K562 (cell line): ENCODE measurements around the gene FIZ1. TPM values are rescaled to one million over a fixed set of nuclear protein-coding genes. Genes with fewer than 3 reads are reported as not detected.

ENCODE experiments used
- ATAC-seq: fragments of 200-7000 bp; cut with Tn5 transposase; 3 replicates; pipeline ENCODE4 v1.9.1; 2020; ENCODE audit warnings: moderate library complexity
- BruUV-seq: library from RNA; stranded (reverse); fragments of 400-500 nt; replicated peaks from 2 replicates; lab custom pipeline; 2021; lab: Mats Ljungman, UMichigan
- CTCF ChIA-PET: fragments of 300-600 bp; formaldehyde crosslinking; extraction: SDS; loops from one replicate; lab custom pipeline; 2021; ENCODE audit warnings: low intra/inter-chr PET ratio; lab: Yijun Ruan, JAX
- POLR2A ChIA-PET: fragments of 300-600, 350-650 bp; sonication (Branson Sonifier 250); formaldehyde crosslinking; extraction: SDS; loops from one replicate; lab custom pipeline; 2021; ENCODE audit warnings: antibody characterized with exemption, inconsistent platforms; lab: Yijun Ruan, JAX
- DNase-seq, 4 experiments: peaks; one replicate each; pipeline versions ENCODE4 v3.0.0 to v3.0.0-alpha.2; 2011 to 2018; ENCODE audit warnings: low spot score in 3 of 4, mixed read lengths in 3 of 4; ENCODE audit errors: extremely low read depth in 1 of 4
- FAIRE-seq: peaks from 2 replicates; lab custom pipeline; 2011; peaks lifted over from hg19 to GRCh38; lab: Jason Lieb, UNC
- H2AFZ ChIP-seq: 2 replicates; pipeline ENCODE4 v1.6.0; 2011; ENCODE audit warnings: low read depth, low read length, control low read depth, inconsistent platforms
- H3K27ac ChIP-seq: fragments of 200-600 bp; 3 replicates; pipeline ENCODE4 v1.8.0; 2011; ENCODE audit warnings: low read depth, mild to moderate bottlenecking, control low read depth, inconsistent platforms, low read length, moderate library complexity, mixed read lengths; ENCODE audit errors: extremely low read depth
- H3K27me3 ChIP-seq, 2 experiments: fragments of 300-600 bp in 1 of 2; 2 replicates in 1 of 2; 3 replicates in 1 of 2; pipeline versions ENCODE4 v1.6.0 to v1.8.0; 2011; ENCODE audit warnings: inconsistent platforms in 2 of 2, low read length in 2 of 2, mild to moderate bottlenecking in 1 of 2, mixed read lengths in 1 of 2, moderate library complexity in 1 of 2; ENCODE audit not compliant: control insufficient read depth in 2 of 2, insufficient read depth in 2 of 2
- H3K36me3 ChIP-seq: fragments of 300-600 bp; 3 replicates; pipeline ENCODE4 v1.8.0; 2011; ENCODE audit warnings: mild to moderate bottlenecking, low read length, inconsistent platforms; ENCODE audit not compliant: control insufficient read depth, insufficient read depth
- H3K4me1 ChIP-seq, 2 experiments: fragments of 200-600 bp in 1 of 2; replicated peaks in 1 of 2; 2 replicates in 1 of 2; 3 replicates in 1 of 2; pipeline versions ENCODE4 v1.5.1 to v1.8.0; 2011; ENCODE audit warnings: inconsistent platforms in 2 of 2, low read length in 2 of 2, mild to moderate bottlenecking in 1 of 2, mixed read lengths in 1 of 2, moderate library complexity in 1 of 2; ENCODE audit not compliant: control insufficient read depth in 2 of 2, insufficient read depth in 2 of 2
- H3K4me2 ChIP-seq: 2 replicates; pipeline ENCODE4 v1.6.1; 2011; ENCODE audit warnings: low read length, control low read depth, inconsistent platforms, mixed read lengths; ENCODE audit not compliant: insufficient read depth
- H3K4me3 ChIP-seq: fragments of 200-600 bp; sonication (generic), shearing (Covaris generic); 2 replicates; pipeline ENCODE4 v1.5.1; 2016; ENCODE audit warnings: control low read depth, inconsistent platforms
- H3K79me2 ChIP-seq: fragments of 200-600 bp; 3 replicates; pipeline ENCODE4 v1.8.0; 2011; ENCODE audit warnings: low read length, inconsistent platforms; ENCODE audit not compliant: control insufficient read depth, insufficient read depth
- H3K9ac ChIP-seq, 2 experiments: 2 replicates each; pipeline versions ENCODE4 v1.6.0 to v1.6.1; 2011; ENCODE audit warnings: low read depth in 2 of 2, low read length in 2 of 2, control low read depth in 1 of 2, inconsistent platforms in 1 of 2, mild to moderate bottlenecking in 1 of 2, mixed read lengths in 1 of 2; ENCODE audit not compliant: insufficient read depth in 1 of 2
- H3K9me1 ChIP-seq: one replicate; pipeline ENCODE4 v1.6.0; 2011; ENCODE audit warnings: inconsistent platforms, mild to moderate bottlenecking, low read length, moderate library complexity; ENCODE audit not compliant: control insufficient read depth, insufficient read depth
- H3K9me3 ChIP-seq: replicated peaks from 2 replicates; pipeline ENCODE4 v1.5.1; 2011; ENCODE audit warnings: low read depth, low read length, inconsistent platforms; ENCODE audit not compliant: control insufficient read depth, insufficient read depth
- H4K20me1 ChIP-seq: replicated peaks from 2 replicates; pipeline ENCODE4 v1.6.1; 2011; ENCODE audit warnings: low read length, inconsistent platforms, mixed read lengths; ENCODE audit not compliant: control insufficient read depth, insufficient read depth
- CTBP1 ChIP-seq: fragments of 450-650 bp; IDR thresholded peaks from 2 replicates; pipeline ENCODE4 v1.6.1; 2016; ENCODE audit warnings: borderline replicate concordance
- FOSL1 ChIP-seq: fragments of 200-800 bp; sonication (Bioruptor generic); conservative IDR thresholded peaks from 2 replicates; pipeline ENCODE4 v1.6.1; 2016; ENCODE audit warnings: missing genetic modification characterization, missing compliant biosample characterization
- GABPB1 ChIP-seq: sonication (generic); formaldehyde crosslinking; IDR thresholded peaks from 2 replicates; pipeline ENCODE4 v1.8.0; 2022; ENCODE audit warnings: mild to moderate bottlenecking, missing genetic modification reagents
- KDM4B ChIP-seq, 2 experiments: fragments of 450-650 bp in 1 of 2; sonication (generic) in 1 of 2; IDR thresholded peaks; 2 replicates each; pipeline ENCODE4 v1.6.1; 2016 to 2017; ENCODE audit warnings: borderline replicate concordance in 2 of 2, antibody characterized with exemption in 1 of 2, low read depth in 1 of 2, mild to moderate bottlenecking in 1 of 2
- MAFK ChIP-seq: IDR thresholded peaks from 2 replicates; pipeline ENCODE4 v1.6.1; 2011; ENCODE audit warnings: low read length, improper control_type of control experiment
- MEF2D ChIP-seq: conservative IDR thresholded peaks from 2 replicates; pipeline ENCODE4 v1.6.1; 2016; ENCODE audit warnings: low read depth, missing genetic modification characterization, missing compliant biosample characterization
- MYC ChIP-seq, 2 experiments: fragments of 250-450 bp in 1 of 2; sonication (Bioruptor Pico) in 1 of 2; IDR thresholded peaks; 2 replicates each; pipeline versions ENCODE4 v1.5.1 to v1.6.1; 2012 to 2021; ENCODE audit warnings: low read depth in 2 of 2, borderline replicate concordance in 1 of 2, improper control_type of control experiment in 1 of 2, low read length in 1 of 2, mild to moderate bottlenecking in 1 of 2, moderate library complexity in 1 of 2
- NFE2 ChIP-seq: IDR thresholded peaks from 2 replicates; pipeline ENCODE4 v1.6.1; 2014; ENCODE audit warnings: antibody characterized with exemption, low read depth
- RBBP5 ChIP-seq: fragments of 200-600 bp; sonication (generic); IDR thresholded peaks from 2 replicates; pipeline ENCODE4 v1.6.1; 2012; ENCODE audit warnings: borderline replicate concordance, mild to moderate bottlenecking, low read length, control low read depth, inconsistent platforms; ENCODE audit not compliant: insufficient read depth, poor library complexity, severe bottlenecking
- RCOR1 ChIP-seq, 2 experiments: IDR thresholded peaks; 2 replicates each; pipeline ENCODE4 v1.6.1; 2012; ENCODE audit warnings: low read depth in 2 of 2, low read length in 2 of 2, borderline replicate concordance in 1 of 2, improper control_type of control experiment in 1 of 2
- RHOXF2B ChIP-seq: fragments of 250-450 bp; sonication (Bioruptor Pico); conservative IDR thresholded peaks from 2 replicates; pipeline ENCODE4 v1.5.1; 2021
- SMARCA5 ChIP-seq: fragments of 450-650 bp; IDR thresholded peaks from 2 replicates; pipeline ENCODE4 v1.6.1; 2016
- WGBS: fragments of 100-300 bp; shearing (Covaris generic); methylation state at CpG from one replicate; pipeline ENCODE4 v1.1.6; 2016; ENCODE audit warnings: low coverage, mixed read lengths; ENCODE audit not compliant: insufficient coverage; ENCODE audit errors: missing lambda C conversion rate; 5-methylcytosine and 5-hydroxymethylcytosine counted together
- in situ Hi-C: fragments of 300-500 bp; cut with MboI; formaldehyde crosslinking; loops from 4 replicates; pipeline ENCODE4 v1.15.0; 2018; ENCODE audit warnings: inconsistent platforms, mixed read lengths
- intact Hi-C: fragments of 100-400 bp; cut with micrococcal nuclease; formaldehyde crosslinking; loops from 2 replicates; pipeline ENCODE4 v1.14.2; 2022
- polyA plus RNA-seq, 8 experiments: library from polyadenylated mRNA; depleted of rRNA in 4 of 8; stranded (reverse) in 5 of 8; unstranded in 3 of 8; fragments of >200 nt; fragmentation: Nextera tagmentation in 2 of 8; fragmentation: Illumina TruSeq in 1 of 8; extraction: Ambion mirVana in 2 of 8; extraction: Trizol in 1 of 8; gene quantifications; 2 replicates each; pipeline versions ENCODE4 v1.2.1 to v1.2.3, GENCODE V29; 2011 to 2014; ENCODE audit warnings: inconsistent platforms in 1 of 8, missing spikeins in 1 of 8
- total RNA-seq, 7 experiments: library from RNA; depleted of rRNA in 6 of 7; stranded (reverse); fragments of >200 nt in 6 of 7; fragmentation: Illumina TruSeq in 2 of 7; extraction: Trizol in 2 of 7; gene quantifications; 2 replicates each; pipeline versions ENCODE4 v1.2.1 to v1.2.3, GENCODE V29; 2011 to 2021; ENCODE audit warnings: low replicate concordance in 1 of 7
- TF ChIP-seq, protein P1 (sequence below), 2 experiments: fragments of 450-650 bp in 1 of 2; sonication (generic) in 1 of 2; formaldehyde crosslinking in 1 of 2; IDR thresholded peaks in 1 of 2; conservative IDR thresholded peaks in 1 of 2; 2 replicates each; pipeline versions ENCODE4 v1.6.1 to v1.8.1; 2016 to 2023; ENCODE audit warnings: mild to moderate bottlenecking in 2 of 2, moderate library complexity in 2 of 2, inconsistent platforms in 1 of 2, missing genetic modification reagents in 1 of 2

FIZ1 gene
- total and polyA plus RNA-seq, 9 of the 15 experiments (the other 6 are each of a cell fraction or from before 2014, with no cell fraction given), result 0.79 to 17.5 (median 5.5) TPM

DNA sequence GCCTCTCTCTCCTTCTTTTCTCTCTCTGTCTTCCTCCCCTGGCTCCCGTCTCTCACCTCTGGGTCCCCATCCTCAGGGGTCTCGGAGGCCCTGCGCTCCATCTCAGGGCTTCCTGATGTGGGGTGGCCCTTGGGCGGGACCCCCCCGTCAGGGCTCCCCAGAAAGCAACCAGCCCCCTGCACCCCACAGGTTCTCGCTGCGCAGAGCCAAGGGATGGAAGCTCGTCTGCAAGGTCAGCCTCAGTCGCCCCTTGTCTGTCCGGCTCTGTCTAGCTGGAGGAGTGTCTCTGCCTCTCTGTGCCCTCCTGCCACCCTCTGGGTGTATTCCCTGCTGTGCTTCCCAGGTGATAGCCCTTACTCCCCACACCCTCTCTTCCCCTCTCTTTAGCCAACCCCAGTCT, 53.9 kb downstream of the FIZ1 start, which contains the start of gene SBK3:
TSS of gene SBK3 (minus strand) at position 101 of the 400 bp plus-strand sequence. CDS start at position 101, 0 bp downstream.
- H3K9ac ChIP-seq, result peak within 1 kb of the TSS; percentile 34 to 68; a peak in 3 of 4 replicates
- TF ChIP-seq SMARCA5 (0 out of 2 replicates have a peak, but pooled peaks have one; percentile 11), GABPB1 (CRISPR knock-in tag) (no peak)
- no peaks in the 10 kb centered on the region for H3K79me2 ChIP-seq
- H3K4me3 ChIP-seq, result no peak within 1 kb of the TSS
- peak within 1 kb of the TSS; percentile 41 for H3K4me2 ChIP-seq
- peak within 1 kb of the TSS; percentile 59; the same call in 2 of the 3 replicates for H3K27ac ChIP-seq
- DNase-seq (no peak), FAIRE-seq (peak; percentile 55), ATAC-seq (no peak)
- H3K9me1 ChIP-seq, result peaks cover 4% of the 10 kb centered on the region
- CTCF ChIA-PET, result no interaction called here
- in situ Hi-C loops (no loop called here), intact Hi-C loops (no loop called here)
- 73% methylated on average over 5 of the region's 10 CpGs for WGBS
- BruUV-seq, result no TSS peak
- H3K4me1 ChIP-seq, result peaks cover 44 to 61% of the 10 kb centered on the region in 2 experiments
- no peaks in the 10 kb centered on the region for H3K36me3 ChIP-seq
- H3K27me3 ChIP-seq, result no peaks in the 10 kb centered on the region
- no peaks in the 10 kb centered on the region for H4K20me1 ChIP-seq
- POLR2A ChIA-PET, result no interaction called here
- peak within 1 kb of the TSS; percentile 81 for H2AFZ ChIP-seq
- H3K9me3 ChIP-seq, result no peaks in the 10 kb centered on the region

DNA sequence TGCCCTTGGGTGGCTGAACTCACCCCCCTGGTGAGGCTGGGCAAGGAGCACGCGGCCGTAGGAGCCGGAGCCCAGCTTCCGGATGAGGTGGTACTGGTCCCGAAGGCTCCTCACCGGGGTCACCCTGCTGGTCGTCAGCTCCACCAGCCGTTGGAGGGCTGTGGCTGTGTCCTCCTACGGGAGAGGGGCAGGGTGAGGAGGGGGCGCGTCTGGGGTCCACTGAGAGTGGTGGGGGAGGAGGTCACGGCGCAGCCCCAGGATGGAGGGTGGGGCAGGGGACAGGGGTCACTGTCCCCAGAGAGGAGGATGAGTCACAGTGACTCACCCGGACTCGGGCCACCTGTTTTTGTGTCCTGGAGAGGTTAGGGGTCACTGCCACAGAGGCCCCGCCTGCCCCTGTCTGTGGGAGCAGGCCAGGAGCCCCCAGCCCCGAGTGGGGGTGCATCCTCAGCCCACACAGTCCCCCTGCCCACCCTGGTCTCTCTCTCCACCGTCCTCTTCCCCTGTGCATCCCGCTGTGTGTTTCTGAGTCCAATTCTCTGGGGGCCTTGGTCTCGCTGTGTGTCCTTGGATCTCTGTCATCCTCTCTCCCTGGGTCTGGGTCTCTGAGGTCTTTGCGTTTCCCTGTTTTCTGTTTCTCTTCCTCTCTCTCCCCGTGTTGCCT, 54.4 kb downstream of the FIZ1 start:
- Histone ChIP-seq H3K36me3 (no peaks in the 10 kb centered on the region), H3K9me1 (peaks cover 4% of the 10 kb centered on the region), H3K4me2 (peak overlapping the region; percentile 41), H3K27me3 (no peaks in the 10 kb centered on the region), H2AFZ (peak overlapping the region; percentile 81), H3K79me2 (no peaks in the 10 kb centered on the region), H3K9me3 (no peaks in the 10 kb centered on the region), H3K4me3 (no peak overlapping the region), H3K9ac (peak overlapping the region; percentile 34 to 60; a peak in 2 of 4 replicates), H4K20me1 (no peaks in the 10 kb centered on the region), H3K4me1 (peaks cover 40 to 57% of the 10 kb centered on the region in 2 experiments), H3K27ac (peak overlapping the region; percentile 59; the same call in 2 of the 3 replicates)
- ChIA-PET POLR2A (no interaction called here), CTCF (no interaction called here)
- ATAC-seq (peak; percentile 82), DNase-seq (peak; percentile 80 to 91 (median 88)), FAIRE-seq (peak; percentile 72)
- in situ Hi-C loops, result no loop called here
- BruUV-seq, result no TSS peak
- intact Hi-C loops, result no loop called here
- 15% methylated on average over 13 of the region's 23 CpGs for WGBS
- TF ChIP-seq RBBP5 (peak; percentile 44), RCOR1 (IDR thresholded peaks at IDR 0.05; ENCODE audit: borderline replicate concordance in 1 of 2, low read depth in 2 of 2, low read length in 2 of 2) (0 out of 4 replicates have a peak, but pooled peaks of 1 of the 2 experiments have one; percentile 61), NFE2 (peak; percentile 47), MEF2D (tag) (0 out of 2 replicates have a peak, but pooled peaks have one; percentile 11), RHOXF2B (no peak), KDM4B (IDR thresholded peaks at IDR 0.05; ENCODE audit: borderline replicate concordance in 2 of 2, low read depth in 1 of 2) (no peak), CTBP1 (peak; percentile 48), MYC (IDR thresholded peaks at IDR 0.05; ENCODE audit: low read depth, low read length) (peak; percentile 13; the same call in 1 of the 2 replicates), MYC (CRISPR knock-in tag; IDR thresholded peaks at IDR 0.05; ENCODE audit: borderline replicate concordance, low read depth) (no peak), MAFK (peak; percentile 24; the same call in 1 of the 2 replicates), FOSL1 (tag) (peak; percentile 100)
- TF ChIP-seq, protein P1, sequence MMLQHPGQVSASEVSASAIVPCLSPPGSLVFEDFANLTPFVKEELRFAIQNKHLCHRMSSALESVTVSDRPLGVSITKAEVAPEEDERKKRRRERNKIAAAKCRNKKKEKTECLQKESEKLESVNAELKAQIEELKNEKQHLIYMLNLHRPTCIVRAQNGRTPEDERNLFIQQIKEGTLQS (IDR thresholded peaks at IDR 0.05), result peak; percentile 98
- TF ChIP-seq, protein P1 (CRISPR knock-in tag; conservative IDR thresholded peaks at IDR 0.05), result no peak; the same call in 1 of the 2 replicates
